Ovary (tissue), 3 donors: ENCODE data around the gene TENT5C.

Experiments used
- CTCF ChIP-seq, 3 donors: fragments of 450-650 bp in 2 of 3; fragments of 200-600 bp in 1 of 3; IDR thresholded peaks; one replicate each; pipeline versions ENCODE4 v1.5.1 to v1.8.0; 2016 to 2022; ENCODE audit warnings: antibody characterized with exemption in 3 of 3, mild to moderate bottlenecking in 1 of 3
- EP300 ChIP-seq: sonication (generic); formaldehyde crosslinking; IDR thresholded peaks from one replicate; pipeline ENCODE4 v1.6.1; 2017; ENCODE audit warnings: antibody characterized with exemption
- donor health status: DM: no; HTN: no; CAD: no.

DNA sequence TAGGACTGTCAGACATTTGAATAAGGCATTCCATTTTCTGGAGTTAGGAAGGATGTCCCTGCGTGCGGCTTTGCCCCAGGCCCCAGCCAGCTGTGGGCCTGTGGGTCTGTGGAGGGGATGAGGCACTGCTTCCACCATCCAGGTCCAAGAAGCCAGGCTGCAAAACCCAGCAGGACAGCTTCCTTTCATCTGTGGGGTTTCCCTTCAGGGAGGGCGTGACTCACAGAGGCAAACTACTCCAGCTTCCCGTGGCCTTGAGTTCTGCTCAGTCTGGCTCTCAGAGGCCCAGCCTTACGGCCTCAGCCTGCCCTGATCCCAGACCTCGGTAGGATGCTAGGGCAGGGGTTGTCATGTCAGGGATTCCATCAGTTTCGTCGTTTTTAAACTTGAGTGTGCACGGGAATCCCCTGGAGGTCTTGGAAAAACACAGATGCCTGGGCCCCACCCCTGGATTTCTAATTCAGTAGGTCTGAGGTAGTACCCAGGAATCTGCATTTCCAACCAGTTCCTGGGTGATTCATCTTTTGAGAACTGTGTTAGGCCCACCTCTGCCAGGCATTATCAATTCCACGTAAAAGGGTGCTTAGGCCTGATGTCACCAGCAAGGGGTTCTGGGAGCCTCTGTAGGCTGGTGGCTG lies 32.3 kb upstream of the TENT5C start:
- TF ChIP-seq CTCF (IDR thresholded peaks at IDR 0.05) (no peak), EP300 (no peak)
